ENCODE data around the gene EPRS1.

Gene EPRS1

DNA sequence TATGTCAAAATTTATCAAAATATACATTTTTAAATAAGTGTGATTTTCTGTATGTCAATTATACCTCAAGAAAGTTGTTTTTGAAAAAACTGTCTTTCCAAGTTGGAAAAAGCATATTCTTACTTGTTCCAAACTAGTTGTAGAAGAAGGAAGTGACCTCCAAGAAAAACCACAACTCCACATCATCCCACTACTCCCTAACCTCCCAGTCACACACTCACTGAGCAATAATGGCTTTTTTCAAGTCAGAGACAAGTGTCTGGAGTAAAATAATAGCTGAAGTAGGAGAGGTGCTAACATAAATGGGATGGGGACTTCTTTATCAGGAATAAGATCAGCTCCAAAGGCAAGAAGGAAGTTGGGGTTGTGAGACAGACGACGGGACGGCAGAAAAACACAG, 13.4 kb downstream of the EPRS1 start:
- peaks cover 55% of the 10 kb centered on the region for H3K36me3 ChIP-seq (replicated peaks; ENCODE audit: low read depth, low read length)
- no peak for TF ChIP-seq EZH2phosphoT487 (IDR thresholded peaks at IDR 0.05; ENCODE audit: low read depth)
- peaks cover 47% of the 10 kb centered on the region for H3K79me2 ChIP-seq (ENCODE audit: low read length)

DNA sequence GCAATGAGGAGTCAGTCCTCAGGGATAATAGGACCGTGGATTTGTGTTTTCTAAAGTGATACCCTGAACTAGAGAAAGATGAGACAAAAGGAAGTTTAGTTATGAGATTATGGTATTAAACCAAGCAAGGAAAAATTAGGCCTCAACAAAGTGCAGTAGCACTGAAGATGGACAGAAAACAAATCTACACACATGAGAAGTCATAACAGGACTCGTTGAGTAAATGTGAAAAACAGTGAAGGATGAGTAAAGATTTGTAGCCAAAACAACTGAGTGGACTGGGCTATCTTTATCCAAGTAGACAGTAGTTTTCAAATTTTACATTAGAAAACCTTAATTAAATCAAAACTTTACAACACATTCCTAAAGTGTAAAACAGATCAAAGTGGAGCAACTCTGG, 15.0 kb downstream of the EPRS1 start:
- H3K27ac ChIP-seq (ENCODE audit: low read length), result no peak overlapping the region
- H2AFZ ChIP-seq (ENCODE audit: low read depth, low read length), result no peak overlapping the region
- H3K27me3 ChIP-seq (ENCODE audit: low read depth, low read length), result no peaks in the 10 kb centered on the region
- H3K4me2 ChIP-seq (ENCODE audit: low read length), result peak overlapping the region; percentile 0; the same call in 1 of the 2 replicates
- peaks cover 47% of the 10 kb centered on the region for H3K36me3 ChIP-seq (replicated peaks; ENCODE audit: low read depth, low read length)
- H3K4me1 ChIP-seq (ENCODE audit: low read length), result peaks cover 12% of the 10 kb centered on the region
- peaks cover 31% of the 10 kb centered on the region for H3K79me2 ChIP-seq (ENCODE audit: low read length)
- peaks cover 13% of the 10 kb centered on the region for H4K20me1 ChIP-seq (ENCODE audit: insufficient read depth, low read length)
- TF ChIP-seq EZH2phosphoT487 (IDR thresholded peaks at IDR 0.05; ENCODE audit: low read depth), result no peak
- TF ChIP-seq, protein P1, sequence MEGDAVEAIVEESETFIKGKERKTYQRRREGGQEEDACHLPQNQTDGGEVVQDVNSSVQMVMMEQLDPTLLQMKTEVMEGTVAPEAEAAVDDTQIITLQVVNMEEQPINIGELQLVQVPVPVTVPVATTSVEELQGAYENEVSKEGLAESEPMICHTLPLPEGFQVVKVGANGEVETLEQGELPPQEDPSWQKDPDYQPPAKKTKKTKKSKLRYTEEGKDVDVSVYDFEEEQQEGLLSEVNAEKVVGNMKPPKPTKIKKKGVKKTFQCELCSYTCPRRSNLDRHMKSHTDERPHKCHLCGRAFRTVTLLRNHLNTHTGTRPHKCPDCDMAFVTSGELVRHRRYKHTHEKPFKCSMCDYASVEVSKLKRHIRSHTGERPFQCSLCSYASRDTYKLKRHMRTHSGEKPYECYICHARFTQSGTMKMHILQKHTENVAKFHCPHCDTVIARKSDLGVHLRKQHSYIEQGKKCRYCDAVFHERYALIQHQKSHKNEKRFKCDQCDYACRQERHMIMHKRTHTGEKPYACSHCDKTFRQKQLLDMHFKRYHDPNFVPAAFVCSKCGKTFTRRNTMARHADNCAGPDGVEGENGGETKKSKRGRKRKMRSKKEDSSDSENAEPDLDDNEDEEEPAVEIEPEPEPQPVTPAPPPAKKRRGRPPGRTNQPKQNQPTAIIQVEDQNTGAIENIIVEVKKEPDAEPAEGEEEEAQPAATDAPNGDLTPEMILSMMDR (IDR thresholded peaks at IDR 0.05; ENCODE audit: low read depth, low read length), result no peak
- H3K9me3 ChIP-seq (ENCODE audit: insufficient read depth, low read length), result no peaks in the 10 kb centered on the region
- no peak overlapping the region for H3K9ac ChIP-seq (ENCODE audit: low read length)
- H3K4me3 ChIP-seq (ENCODE audit: low read length), result no peak overlapping the region

More for the DNA sequence above, 13.4 kb downstream of the EPRS1 start:
- Histone ChIP-seq H3K4me2 (ENCODE audit: low read length) (no peak overlapping the region), H3K27me3 (ENCODE audit: low read depth, low read length) (no peaks in the 10 kb centered on the region), H3K4me1 (ENCODE audit: low read length) (peaks cover 12% of the 10 kb centered on the region), H3K27ac (ENCODE audit: low read length) (no peak overlapping the region), H3K9me3 (ENCODE audit: insufficient read depth, low read length) (no peaks in the 10 kb centered on the region), H2AFZ (ENCODE audit: low read depth, low read length) (no peak overlapping the region), H3K4me3 (ENCODE audit: low read length) (no peak overlapping the region), H3K9ac (ENCODE audit: low read length) (no peak overlapping the region), H4K20me1 (ENCODE audit: insufficient read depth, low read length) (peaks cover 25% of the 10 kb centered on the region)

DNA sequence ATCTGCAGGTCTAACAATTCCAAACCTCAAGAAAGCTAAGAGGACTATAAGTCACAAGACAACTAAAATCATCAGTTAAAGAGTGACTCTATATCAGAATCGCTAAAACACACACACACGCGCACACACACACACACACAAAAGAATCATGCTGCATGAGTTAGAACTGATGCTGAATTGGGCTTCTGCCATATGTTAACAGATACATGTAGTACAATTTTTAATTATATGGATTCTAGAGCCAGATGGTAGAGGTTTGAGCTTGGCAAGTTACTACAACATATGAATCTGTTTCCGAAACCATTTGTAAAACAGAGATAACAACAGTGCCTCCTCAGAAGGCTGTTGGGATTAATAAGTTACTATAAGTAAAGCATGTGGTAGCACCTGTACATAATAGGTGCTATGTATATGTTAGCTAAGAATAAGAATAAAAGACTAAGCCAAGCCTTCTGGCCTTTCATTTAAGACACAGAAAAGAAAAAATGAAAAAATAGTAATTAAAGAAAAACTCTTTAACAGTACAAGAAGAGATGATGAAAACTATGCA, 17.9 kb downstream of the EPRS1 start:
- peaks cover 12% of the 10 kb centered on the region for H3K4me1 ChIP-seq (ENCODE audit: low read length)
- no peak overlapping the region for H3K4me2 ChIP-seq (ENCODE audit: low read length)
- H3K27ac ChIP-seq (ENCODE audit: low read length), result no peak overlapping the region
- no peak overlapping the region for H2AFZ ChIP-seq (ENCODE audit: low read depth, low read length)
- H3K27me3 ChIP-seq (ENCODE audit: low read depth, low read length), result no peaks in the 10 kb centered on the region
- H3K4me3 ChIP-seq (ENCODE audit: low read length), result no peak overlapping the region
- no peaks in the 10 kb centered on the region for H3K9me3 ChIP-seq (ENCODE audit: insufficient read depth, low read length)
- H3K79me2 ChIP-seq (ENCODE audit: low read length), result 0 out of 2 replicates have a peak, but pooled peaks cover 8% of the 10 kb centered on the region
- no peak overlapping the region for H3K9ac ChIP-seq (ENCODE audit: low read length)
- TF ChIP-seq, protein P1 (IDR thresholded peaks at IDR 0.05; ENCODE audit: low read depth, low read length), result no peak
- TF ChIP-seq EZH2phosphoT487 (IDR thresholded peaks at IDR 0.05; ENCODE audit: low read depth), result no peak
- peaks cover 54% of the 10 kb centered on the region for H3K36me3 ChIP-seq (replicated peaks; ENCODE audit: low read depth, low read length)
- peaks cover 2% of the 10 kb centered on the region; the same call in 1 of the 2 replicates for H4K20me1 ChIP-seq (ENCODE audit: insufficient read depth, low read length)

DNA sequence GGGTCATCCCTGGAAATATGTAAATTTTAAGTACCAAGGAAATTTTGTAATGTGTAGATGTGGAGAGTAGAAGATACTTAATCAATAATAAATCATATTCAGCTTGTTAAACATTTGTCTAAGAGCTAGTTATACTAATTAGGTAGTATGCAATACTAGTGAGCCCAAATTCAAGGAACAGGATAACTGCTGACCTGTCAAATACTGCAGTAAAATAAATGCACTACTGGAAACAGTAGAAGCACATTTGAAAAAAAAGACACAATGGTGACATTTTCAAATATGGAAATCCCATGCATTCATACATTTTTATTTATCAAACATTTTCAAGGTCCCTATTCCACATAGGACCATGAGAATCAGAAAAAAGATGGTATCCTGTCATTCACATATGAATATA, 27.2 kb downstream of the EPRS1 start:
- Histone ChIP-seq H3K4me1 (ENCODE audit: low read length) (no peaks in the 10 kb centered on the region), H3K4me2 (ENCODE audit: low read length) (no peak overlapping the region), H3K9me3 (ENCODE audit: insufficient read depth, low read length) (no peaks in the 10 kb centered on the region), H3K36me3 (replicated peaks; ENCODE audit: low read depth, low read length) (peaks cover 65% of the 10 kb centered on the region), H3K27ac (ENCODE audit: low read length) (no peak overlapping the region), H3K4me3 (ENCODE audit: low read length) (no peak overlapping the region), H3K27me3 (ENCODE audit: low read depth, low read length) (no peaks in the 10 kb centered on the region), H2AFZ (ENCODE audit: low read depth, low read length) (no peak overlapping the region), H4K20me1 (ENCODE audit: insufficient read depth, low read length) (no peaks in the 10 kb centered on the region), H3K79me2 (ENCODE audit: low read length) (no peaks in the 10 kb centered on the region), H3K9ac (ENCODE audit: low read length) (no peak overlapping the region)
- TF ChIP-seq EZH2phosphoT487 (IDR thresholded peaks at IDR 0.05; ENCODE audit: low read depth), result no peak
- TF ChIP-seq, protein P1 (IDR thresholded peaks at IDR 0.05; ENCODE audit: low read depth, low read length), result no peak
